Measurements from ENCODE around the gene KIF13A.
A peak's percentile ranks its signal among the peaks of the same experiment; 100 is the strongest.
"Not testable (repeated sequence)": the region's sequence is repeated elsewhere in the genome, so short reads cannot be mapped to it uniquely, and the experiment has no call there.

KIF13A gene

DNA sequence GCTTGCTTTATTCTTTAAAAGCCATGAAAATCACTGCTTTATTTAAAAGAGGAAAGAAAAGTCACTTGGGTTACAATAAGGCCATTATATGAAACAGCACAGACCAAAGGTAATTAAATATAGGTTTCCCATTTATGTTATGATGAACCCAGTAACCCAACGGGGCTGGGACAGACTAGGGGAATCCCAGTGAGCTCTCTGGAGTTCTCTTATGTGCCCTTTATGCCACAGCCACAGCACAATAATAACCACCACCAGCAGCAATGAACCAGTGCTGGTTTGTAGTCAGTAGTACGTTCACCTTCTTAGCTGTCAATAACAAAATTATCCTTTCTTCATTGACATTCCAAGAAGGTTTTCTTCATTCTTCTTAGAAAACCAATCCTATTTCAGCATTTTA, 87.4 kb downstream of the KIF13A start:
- DNase-seq (ENCODE audit: low spot score): no peak

DNA sequence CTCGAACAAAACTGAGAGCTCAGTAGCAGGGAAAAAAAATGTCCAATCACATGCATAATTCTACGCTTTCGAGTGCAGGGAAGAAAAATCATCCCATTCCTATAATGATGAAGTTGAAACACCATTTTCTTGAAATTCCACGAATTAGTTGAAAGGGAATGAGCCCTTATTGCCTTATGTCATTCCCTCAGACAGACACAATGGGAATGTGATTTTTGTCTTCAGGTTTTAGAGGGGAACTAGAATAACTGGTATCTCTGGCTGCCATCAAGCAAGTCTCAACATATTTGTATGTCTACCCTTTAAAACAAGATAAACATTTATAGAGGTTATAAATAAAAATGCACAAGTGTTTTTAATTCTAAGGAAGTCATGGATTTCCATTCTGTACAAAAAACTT, 87.9 kb downstream of the KIF13A start:
- DNase-seq (ENCODE audit: low spot score): no peak

DNA sequence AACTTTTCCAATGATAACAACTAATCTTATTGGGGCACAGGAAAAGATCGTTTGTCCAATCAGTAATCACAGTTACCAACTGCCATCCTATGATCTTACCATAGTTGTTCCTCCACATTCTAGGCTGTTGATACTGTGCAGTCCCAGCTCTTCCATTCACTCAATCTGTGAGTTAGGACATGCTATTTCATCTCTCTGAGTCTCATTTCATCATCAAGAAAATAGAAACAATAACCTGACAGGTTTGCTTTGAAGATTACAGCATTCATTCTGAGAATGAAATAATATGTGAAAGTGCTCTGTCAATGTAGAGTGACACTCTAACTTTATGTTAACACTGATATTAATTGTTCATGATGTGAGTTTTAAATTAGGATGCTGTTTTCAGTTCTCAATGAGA, 89.8 kb downstream of the KIF13A start:
- no peak for DNase-seq (ENCODE audit: low spot score)

DNA sequence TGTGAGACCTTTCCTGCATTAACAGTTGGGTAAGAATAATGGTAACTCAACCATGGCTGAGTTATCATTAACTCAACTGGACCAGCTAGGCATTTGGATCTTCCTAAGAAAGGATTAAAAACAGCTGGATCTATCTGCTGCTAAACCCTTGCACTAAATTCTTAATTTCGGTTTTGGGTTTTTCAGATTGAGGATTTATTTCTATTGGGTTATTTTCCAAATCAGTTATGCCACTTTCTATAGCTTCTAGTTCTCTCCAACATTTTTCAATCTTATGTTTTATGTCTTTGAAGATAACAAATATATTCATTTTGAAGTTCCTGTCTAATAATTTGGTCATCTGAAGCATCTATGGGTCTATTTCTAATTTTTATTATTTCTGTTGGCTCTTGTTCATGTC, 92.5 kb downstream of the KIF13A start:
- no peak for DNase-seq (ENCODE audit: low spot score)

DNA sequence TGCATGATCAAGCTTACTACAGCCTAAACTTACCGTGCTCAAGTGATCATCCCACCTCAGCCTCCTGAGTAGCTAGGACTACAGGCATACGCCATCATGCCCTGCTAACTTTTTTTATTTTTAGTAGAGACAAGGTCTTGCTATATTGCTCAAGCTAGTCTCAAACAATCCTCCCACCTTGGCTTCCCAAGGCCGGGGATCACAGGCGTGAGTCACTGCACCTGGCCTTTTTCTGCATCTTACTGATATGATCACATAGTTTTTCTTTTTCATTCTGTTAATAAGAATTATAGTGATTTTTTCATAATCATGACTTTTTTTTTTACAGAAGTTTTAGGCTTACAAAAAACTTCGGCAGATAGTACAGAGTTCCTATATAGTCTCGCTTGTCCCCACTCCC, 93.2 kb downstream of the KIF13A start:
- no peak for DNase-seq (ENCODE audit: low spot score)

DNA sequence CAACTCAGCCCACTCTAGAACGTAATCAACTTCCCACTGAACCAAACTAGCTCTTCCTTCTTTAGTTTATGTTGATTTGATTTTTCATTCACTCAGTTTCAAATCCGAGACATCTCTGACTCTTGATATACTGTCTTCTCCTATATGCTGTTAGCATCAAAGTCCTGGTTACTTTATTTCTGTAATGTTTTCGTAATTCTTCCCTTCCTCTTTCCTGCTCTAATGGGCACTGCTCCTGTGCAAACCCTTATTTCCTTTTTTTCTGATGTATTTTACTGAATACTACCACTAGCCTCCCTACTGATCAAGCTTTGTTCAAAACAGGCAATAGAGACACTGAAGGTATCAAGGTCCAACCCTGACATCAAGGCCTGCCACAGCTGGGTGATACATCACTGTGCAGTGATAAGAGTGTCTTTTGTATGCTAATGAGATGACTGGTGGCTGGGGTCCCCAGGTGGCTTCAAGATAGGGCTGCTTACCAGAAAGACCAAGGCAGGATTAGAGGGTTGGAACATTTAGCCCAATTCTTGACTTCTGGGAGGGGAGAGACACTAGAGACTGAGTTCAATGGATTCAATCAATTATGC, 95.2 kb downstream of the KIF13A start:
- DNase-seq (ENCODE audit: low spot score): no peak

DNA sequence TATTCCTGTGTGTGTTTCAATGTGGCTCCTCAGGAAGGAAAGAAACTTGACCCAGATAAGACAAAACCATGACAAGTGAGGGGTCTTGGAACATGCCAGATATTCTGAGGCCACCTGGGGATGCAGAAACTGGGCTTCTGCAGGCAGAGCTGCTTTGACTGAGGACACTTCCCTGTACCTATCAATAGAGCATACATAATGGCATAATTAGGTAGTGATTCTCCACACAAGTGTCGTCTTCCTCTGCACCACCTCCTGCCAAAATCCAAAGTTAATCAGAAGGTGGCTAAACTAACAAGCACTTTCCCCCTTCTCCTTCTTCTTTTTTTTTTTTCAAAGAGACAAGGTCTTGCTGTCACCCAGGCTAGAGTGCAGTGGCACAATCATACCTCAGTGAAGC, 97.1 kb downstream of the KIF13A start:
- no peak for DNase-seq (ENCODE audit: low spot score)

DNA sequence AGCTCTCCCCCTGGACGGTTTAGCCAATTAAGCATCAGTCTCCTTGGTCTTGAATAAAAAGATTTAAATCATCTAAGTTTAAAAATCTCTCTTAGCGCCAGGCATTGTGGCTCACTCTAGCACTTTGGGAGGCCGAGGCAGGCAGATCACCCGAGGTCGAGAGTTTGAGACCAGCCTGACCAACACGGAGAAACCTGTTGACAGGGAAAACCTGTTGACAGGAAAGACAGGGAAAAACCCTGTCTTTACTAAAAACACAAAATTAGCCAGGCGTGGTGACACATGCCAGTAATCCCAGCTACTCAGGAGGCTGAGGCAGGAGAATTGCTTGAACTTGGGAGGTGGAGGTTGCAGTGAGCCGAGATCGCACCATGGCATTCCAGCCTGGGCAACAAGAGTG, 97.7 kb downstream of the KIF13A start:
- not testable (repeated sequence) for DNase-seq (ENCODE audit: low spot score)

DNA sequence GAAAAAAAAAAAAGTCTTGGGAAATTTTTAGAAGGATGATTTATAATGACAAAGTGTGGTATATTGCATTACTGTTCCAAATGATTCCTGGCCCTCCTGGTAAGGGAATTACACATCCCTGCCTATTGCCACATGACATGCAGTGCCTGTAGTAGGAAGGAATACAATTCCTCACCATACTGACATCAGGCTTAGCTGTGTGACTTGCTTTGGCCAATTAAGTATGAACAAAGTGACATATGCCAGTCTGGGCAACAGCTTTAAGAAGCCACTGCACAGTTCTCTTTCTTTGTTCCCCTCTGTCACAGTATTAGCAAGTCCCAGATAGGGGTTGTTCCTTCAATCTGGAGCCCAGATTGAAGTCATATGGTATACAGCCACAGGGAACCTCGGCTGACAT, 100.5 kb downstream of the KIF13A start:
- DNase-seq (ENCODE audit: low spot score): peak; percentile 41

DNA sequence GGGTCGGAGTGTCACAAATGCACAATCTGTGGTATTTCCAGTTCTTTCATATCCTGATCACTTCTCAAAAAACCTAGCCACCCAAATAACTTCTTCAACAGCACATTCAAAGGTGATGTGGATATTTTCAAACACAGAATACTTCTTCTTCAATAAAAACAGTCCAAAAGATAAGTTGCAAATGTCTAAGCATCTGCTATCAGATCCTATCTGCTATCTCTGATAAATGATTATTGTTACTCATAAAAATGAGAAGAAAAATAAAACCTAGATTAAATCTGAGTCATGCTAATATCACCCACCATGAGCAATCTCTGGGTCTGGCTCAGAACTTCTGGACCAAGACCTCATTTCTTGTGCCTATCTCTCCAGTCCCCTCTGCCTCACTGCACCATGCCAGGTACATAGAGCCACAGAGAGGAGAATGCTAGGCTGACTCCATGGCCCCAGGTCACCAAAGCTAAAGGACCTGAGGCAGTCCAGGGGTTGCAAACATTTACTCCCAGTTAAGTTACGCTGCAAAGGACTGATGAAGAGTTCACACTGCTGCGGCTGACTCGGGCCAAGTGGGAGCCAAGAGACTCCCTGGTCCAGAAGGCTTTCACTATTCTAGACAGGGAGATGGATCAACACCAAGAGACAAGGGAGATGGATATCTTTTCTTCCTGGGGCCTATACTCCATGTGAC, 101.4 kb downstream of the KIF13A start:
- no peak for DNase-seq (ENCODE audit: low spot score)

DNA sequence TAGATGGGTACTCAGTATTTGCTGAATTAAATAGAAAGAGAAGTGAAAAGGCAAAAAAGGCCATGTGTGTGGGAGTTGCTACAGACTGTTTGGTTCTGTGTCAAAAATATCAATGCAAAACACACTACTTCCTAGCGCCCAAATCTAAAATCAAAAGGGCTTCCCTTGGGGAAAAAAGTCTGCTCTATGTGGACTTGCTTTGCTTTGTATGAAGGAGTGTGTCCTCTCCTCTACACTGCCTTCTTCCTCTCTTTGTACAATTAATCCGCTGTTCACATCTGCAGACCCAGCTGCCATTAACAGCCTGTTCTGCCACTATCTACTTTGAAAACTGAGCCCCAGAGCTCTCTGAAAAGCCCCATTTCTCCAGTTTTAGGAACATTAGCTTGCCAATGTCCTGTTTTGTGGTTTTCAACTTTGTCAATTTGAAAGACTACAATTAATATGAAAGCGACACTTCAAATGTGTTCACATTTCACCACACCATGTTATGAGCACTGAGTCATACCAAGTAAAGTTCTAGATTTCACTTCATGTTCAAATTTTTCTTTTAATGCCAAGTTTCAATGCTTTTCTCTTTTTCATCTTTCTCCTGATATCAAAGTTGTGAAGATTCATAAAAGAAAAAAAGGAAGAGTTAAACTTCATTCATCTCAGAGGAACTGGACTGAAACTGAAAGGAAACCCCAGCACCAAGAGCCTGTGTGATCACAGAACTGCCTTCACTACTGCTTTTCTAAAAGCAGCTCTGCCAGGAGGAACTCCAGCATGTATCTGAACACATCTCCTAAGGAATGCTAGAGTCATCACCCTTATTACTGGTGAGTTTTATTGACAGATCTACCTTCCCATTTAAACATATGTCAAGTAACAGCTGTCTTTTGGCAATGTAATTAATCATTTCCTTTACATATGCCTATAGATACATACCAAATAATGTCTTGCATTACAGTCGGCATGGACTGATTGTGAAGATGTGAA, 102.6 kb downstream of the KIF13A start:
- peak; percentile 77 for DNase-seq (ENCODE audit: low spot score)

DNA sequence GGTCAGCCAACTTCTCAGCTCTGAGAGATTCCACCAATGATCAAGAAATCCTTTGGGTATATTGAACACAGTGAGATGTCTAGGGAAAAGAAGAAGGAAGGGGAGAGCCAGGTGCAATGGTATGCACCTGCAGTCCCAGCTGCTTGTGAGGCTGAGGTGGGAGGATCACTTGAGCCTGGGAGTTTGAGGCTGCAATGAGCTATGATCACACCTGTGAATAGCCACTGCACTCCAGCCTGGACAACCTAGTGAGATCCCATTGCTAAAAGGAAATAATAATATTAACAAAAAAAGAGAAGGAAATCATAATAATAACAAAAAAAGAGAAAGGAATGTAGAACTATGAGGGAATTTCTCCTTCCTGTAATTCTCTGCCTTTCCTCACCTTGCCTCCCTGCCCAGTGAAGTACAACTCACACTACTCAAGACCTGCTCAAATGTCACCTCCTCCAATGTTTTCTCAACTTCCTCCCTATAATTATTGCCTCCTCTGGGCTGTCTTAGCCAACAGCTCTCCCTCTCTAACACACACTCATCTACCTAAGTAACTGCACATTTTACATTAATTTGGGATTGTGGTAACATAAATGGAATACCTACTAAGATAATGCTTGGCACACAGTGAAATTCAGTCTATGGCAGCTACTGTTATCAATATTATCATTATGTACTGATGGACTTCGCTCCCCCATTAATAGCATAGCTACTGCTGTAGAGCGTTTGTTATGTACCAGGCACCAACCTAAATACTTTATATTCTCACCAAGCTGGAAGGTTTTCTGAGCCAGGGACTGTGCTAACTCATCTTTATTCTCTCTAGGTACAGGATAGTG, 103.6 kb downstream of the KIF13A start:
- DNase-seq (ENCODE audit: low spot score): no peak

DNA sequence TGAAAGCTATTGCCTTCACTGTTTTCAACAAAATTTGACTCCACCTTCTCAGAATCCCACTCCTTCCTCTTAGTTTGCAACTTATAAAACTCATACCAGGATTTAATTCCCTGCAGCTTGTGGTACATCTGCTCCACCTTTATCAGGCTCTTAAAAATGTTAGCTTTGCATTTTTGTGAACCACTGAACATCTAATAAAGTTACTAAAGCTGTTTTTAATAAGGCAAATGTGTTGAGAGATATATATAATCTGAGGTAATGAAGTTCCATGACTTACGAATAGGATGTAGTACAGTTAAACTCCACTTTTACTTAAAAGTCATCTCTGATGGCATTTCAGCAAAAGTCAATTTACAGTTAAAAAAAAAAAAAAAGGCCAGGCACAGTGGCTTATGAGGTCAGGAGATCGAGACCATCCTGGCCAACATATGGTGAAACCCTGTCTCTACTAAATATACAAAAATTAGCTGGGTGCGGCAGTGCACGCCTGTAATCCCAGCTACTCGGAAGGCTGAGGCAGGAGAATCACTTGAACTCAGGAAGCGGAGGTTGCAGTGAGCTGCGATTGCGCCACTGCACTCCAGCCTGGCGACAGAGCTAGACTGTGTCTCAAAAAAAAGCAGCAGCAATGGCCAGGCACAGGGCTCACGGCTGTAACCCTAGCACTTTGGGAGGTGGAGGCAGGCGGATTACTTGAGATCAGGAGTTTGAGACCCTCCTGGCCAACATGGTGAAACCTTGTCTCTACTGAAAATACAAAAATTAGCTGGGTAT, 106.2 kb downstream of the KIF13A start:
- no peak for DNase-seq (ENCODE audit: low spot score)

DNA sequence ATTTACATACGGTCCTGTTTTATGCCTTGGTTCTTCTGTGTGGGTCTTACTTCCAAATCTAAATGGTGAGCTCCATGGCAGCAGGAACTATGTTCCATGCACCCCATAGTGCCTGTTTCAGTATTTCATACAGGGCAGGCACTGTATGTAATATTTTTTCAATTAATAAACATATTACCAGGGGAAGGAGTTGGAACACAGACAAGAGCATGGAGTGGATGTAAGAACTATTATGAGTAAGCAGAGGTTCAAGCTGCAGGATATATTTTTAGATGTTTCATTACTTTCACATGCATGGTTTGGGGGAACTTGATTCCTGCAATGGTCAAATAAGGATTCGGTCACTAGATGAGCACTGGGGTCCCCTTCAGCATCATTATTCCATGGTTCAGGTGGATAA, 108.3 kb downstream of the KIF13A start:
- DNase-seq (ENCODE audit: low spot score): no peak

DNA sequence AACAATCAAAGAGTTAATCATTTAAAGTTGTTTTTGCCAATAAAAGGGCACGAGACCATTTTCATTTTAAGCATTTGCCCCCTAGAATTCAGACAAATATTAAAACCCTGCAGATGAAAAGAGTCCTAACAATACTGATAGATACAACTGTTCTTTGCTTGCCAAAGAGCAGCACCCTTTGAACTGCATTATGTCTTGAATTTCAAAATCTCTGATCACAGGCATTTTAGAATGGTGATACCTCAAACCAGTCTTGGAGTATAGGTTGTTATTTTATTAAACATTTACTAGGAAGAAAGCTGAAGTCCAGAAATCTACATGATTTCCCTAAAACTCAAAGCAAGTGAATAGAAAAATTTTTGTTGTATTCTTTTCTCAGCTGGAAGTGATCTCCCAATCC, 108.7 kb downstream of the KIF13A start:
- DNase-seq (ENCODE audit: low spot score): no peak

DNA sequence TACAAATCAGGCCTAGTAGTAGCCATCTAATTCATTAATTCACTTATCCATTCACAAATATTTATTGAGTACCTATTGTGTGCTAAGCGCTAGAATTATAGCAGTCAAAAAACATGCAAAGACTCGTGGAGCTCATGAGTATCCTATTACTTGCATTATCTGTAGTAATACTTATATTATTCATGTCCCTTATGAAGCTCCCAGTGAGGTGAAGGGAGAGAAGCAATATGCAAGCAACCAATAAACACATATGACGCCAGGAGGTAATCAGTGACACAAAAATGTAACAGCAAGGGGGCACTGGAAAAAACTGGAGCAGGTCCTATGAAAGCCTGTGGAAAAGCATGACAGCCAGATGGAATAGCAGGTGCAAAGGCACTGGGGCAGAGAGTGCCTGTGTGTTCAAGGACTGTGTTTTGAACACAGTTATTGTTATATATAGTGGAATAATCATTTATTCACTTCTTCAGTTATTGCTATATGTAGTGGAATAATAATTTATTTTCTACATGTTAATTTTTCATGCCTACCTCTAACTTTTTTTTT, 109.5 kb downstream of the KIF13A start:
- DNase-seq (ENCODE audit: low spot score): no peak

DNA sequence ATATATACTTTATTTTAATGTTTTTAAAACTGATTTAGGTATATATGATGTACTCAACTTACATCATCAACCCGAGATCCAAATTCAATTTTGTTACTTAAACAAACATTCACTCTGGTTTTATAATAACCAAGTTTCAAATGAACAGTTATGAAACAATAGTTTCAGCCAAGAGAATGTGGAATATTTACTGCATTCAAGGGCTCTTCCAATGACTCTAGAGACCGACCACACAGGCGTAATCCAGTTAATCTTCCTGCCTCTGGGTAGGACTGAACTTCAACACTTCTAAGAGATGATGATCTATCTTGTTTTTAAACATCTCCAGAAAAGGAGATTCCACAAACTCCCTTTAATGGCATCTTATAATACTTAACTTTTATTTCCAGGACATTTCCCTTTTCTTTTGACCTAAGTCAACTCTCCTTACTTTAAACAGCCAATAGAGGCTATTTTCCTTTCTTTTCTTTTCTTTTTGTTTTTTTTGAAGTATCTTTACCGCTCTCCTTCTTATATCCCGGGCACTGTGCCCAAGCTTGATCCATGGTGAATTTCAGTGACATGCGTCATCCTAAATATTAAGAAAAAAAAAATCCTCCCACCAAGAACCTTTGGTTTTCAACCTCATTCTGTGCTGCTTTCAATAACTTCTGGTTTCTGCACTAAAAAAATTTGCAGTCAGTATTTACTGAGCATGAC, 110.1 kb downstream of the KIF13A start:
- DNase-seq (ENCODE audit: low spot score): no peak

DNA sequence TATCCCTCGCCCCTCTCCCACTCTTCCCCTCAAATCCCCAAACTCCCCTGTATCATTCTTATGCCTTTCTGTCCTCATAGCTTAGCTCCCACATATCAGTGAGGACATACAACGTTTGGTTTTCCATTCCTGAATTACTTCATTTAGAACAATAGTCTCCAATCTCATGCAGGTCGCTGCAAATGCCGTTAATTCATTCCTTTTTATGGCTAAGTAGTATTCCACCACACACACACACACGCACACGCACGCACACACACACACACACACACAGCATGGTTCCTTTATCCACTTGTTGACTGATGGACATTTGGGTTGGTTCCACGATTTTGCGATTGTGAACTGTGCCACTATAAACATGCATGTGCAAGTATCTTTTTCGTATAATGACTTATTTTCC, 112.7 kb downstream of the KIF13A start:
- DNase-seq (ENCODE audit: low spot score): no peak

DNA sequence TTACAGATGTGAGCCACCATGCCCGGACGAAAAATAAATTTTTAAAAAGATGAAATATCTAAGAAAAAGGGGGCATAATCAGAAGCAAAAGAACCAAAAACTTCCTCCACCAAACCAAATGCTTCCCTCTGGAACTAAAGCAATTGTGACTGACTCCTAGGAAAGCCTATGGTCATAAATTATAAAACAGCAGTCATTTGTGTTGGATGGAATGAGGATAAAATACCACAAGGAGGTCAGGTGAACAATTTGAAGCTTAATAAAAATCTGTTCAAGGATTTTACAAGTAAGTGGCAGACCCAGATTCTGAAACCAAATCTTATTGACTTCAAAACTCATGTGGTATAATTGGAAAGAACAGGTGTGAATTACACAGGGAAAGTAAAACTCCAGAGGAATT, 114.5 kb downstream of the KIF13A start:
- DNase-seq (ENCODE audit: low spot score): no peak

DNA sequence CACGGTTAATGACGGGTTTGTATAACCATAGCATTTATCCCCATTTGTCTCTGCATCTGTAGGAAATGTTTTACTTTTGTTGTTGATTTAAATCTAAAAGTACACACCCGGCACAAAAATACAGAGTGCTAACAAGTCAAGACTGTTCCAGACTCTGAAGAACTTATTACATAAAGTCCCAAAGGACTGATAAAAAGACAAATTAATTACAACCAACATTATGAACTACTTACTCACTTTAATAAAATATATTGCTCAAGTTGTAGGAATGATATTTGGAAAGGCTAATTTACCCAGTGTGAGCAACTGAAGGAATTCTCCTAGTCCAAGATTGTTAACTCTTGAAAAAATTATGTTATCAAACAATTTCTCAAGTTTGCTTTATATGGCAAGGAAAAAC, 115.6 kb downstream of the KIF13A start:
- no peak for DNase-seq (ENCODE audit: low spot score)

DNA sequence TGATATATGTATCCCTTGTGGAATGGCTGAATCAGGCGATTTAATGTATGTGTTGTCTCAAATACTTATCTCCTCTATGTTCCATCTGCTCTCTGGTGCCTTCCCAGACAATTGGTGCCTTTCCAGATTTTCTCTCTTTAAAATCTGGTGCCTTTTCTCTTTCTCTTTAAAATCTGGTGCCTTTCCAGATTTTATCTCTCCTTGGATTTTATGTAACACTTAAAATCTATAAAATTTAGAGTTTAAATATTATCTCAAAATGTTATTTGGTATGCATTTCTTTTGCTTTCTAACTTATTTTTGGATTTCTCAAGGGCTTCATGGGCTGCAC, 116.3 kb downstream of the KIF13A start:
- DNase-seq (ENCODE audit: low spot score): no peak
